GM21737 (cell line): ENCODE data around the gene PITX2.

ENCODE experiments used
- ATAC-seq: cut with Tn5 transposase; IDR thresholded peaks from one replicate; pipeline ENCODE4 v1.9.1; 2021; ENCODE audit warnings: mild to moderate bottlenecking, moderate library complexity; ENCODE audit not compliant: unreplicated experiment

The PITX2 gene

GRCh38 chr4:110624904-110625494 lies 2.1 kb upstream of the PITX2 start:
- no peak for ATAC-seq

GRCh38 chr4:110624398-110624780 lies 1.5 kb upstream of the PITX2 start:
- no peak for ATAC-seq

GRCh38 chr4:110623718-110624397 lies 981 bp upstream of the PITX2 start:
- no peak for ATAC-seq

- ATAC-seq: no peak
These were observed 782 bp downstream of the PITX2 start for GRCh38 chr4:110621839-110622751.

GRCh38 chr4:110621328-110621812 lies 1.5 kb downstream of the PITX2 start:
- ATAC-seq: no peak

GRCh38 chr4:110620691-110621327 lies 2.1 kb downstream of the PITX2 start:
- no peak for ATAC-seq

GRCh38 chr4:110620322-110620690 lies 2.6 kb downstream of the PITX2 start:
- ATAC-seq: no peak

GRCh38 chr4:110619463-110620247 lies 3.2 kb downstream of the PITX2 start:
- ATAC-seq: no peak

GRCh38 chr4:110618581-110619462 lies 4.1 kb downstream of the PITX2 start:
- no peak for ATAC-seq

GRCh38 chr4:110617646-110618580 lies 5.0 kb downstream of the PITX2 start:
- no peak for ATAC-seq

GRCh38 chr4:110617075-110617640 lies 5.7 kb downstream of the PITX2 start:
- ATAC-seq: no peak

GRCh38 chr4:110616238-110617074 lies 6.4 kb downstream of the PITX2 start:
- no peak for ATAC-seq

GRCh38 chr4:110615353-110616237 lies 7.3 kb downstream of the PITX2 start:
- no peak for ATAC-seq

- ATAC-seq: no peak
These were observed 7.9 kb downstream of the PITX2 start for GRCh38 chr4:110614976-110615352.

- ATAC-seq: no peak
These were observed 8.5 kb downstream of the PITX2 start for GRCh38 chr4:110614173-110614963.
